Spleen (tissue), 11 donors: ENCODE data around the gene AKTIP. TPM values are rescaled to one million over a fixed set of nuclear protein-coding genes. Genes with fewer than 3 reads are reported as not detected.
A peak's percentile ranks its signal among the peaks of the same experiment; 100 is the strongest.

Experiments
- DNase-seq: peaks from one replicate; pipeline ENCODE4 v3.0.0-alpha.2; 2020
- H3K27ac ChIP-seq, 8 donors: fragments of 200-600 bp; sonication (generic) in 7 of 8; 1 replicate in 4 of 8; 2 replicates in 4 of 8; pipeline versions ENCODE4 v1.5.0 to v1.8.0; 2016 to 2021; ENCODE audit warnings: inconsistent platforms in 4 of 8, mild to moderate bottlenecking in 4 of 8, moderate library complexity in 1 of 8
- H3K27me3 ChIP-seq, 7 donors: fragments of 200-600 bp; sonication (generic) in 6 of 7; replicated peaks in 1 of 7; 1 replicate in 4 of 7; 2 replicates in 3 of 7; pipeline versions ENCODE4 v1.5.0 to v1.8.0; 2016 to 2021; ENCODE audit warnings: inconsistent platforms in 3 of 7, mild to moderate bottlenecking in 1 of 7
- H3K36me3 ChIP-seq, 6 donors: fragments of 200-600 bp; sonication (generic) in 5 of 6; 1 replicate in 4 of 6; 2 replicates in 2 of 6; pipeline versions ENCODE4 v1.5.0 to v1.8.0; 2016 to 2021; ENCODE audit warnings: inconsistent platforms in 2 of 6
- H3K4me1 ChIP-seq, 6 donors: fragments of 200-600 bp; sonication (generic) in 5 of 6; 1 replicate in 3 of 6; 2 replicates in 3 of 6; pipeline versions ENCODE4 v1.5.0 to v1.8.0; 2016 to 2021; ENCODE audit warnings: inconsistent platforms in 3 of 6
- H3K4me3 ChIP-seq, 8 donors: fragments of 200-600 bp; sonication (generic) in 7 of 8; 1 replicate in 4 of 8; 2 replicates in 4 of 8; pipeline versions ENCODE4 v1.5.0 to v1.8.0; 2016 to 2021; ENCODE audit warnings: inconsistent platforms in 4 of 8, mild to moderate bottlenecking in 4 of 8, moderate library complexity in 2 of 8
- H3K9me3 ChIP-seq, 8 donors: fragments of 200-600 bp; sonication (generic) in 7 of 8; 1 replicate in 4 of 8; 2 replicates in 4 of 8; pipeline versions ENCODE4 v1.5.0 to v1.8.0; 2016 to 2021; ENCODE audit warnings: inconsistent platforms in 4 of 8
- POLR2A ChIP-seq, 3 donors: fragments of 450-650 bp; IDR thresholded peaks; one replicate each; pipeline ENCODE4 v1.5.1; 2017; ENCODE audit warnings: antibody characterized with exemption in 3 of 3, mild to moderate bottlenecking in 1 of 3
- POLR2AphosphoS5 ChIP-seq, 3 donors: sonication (generic); formaldehyde crosslinking; IDR thresholded peaks; one replicate each; pipeline ENCODE4 v1.5.1; 2017; ENCODE audit warnings: antibody characterized with exemption in 3 of 3
- WGBS, 5 donors: extraction: QIAGEN DNeasy Blood & Tissue Kit in 3 of 5; methylation state at CpG; one replicate each; pipeline versions ENCODE4 v1.1.5 to v1.1.7; 2013 to 2018; 5-methylcytosine and 5-hydroxymethylcytosine counted together
- intact Hi-C: fragments of 100-400 bp; cut with DNase I; formaldehyde crosslinking; loops from one replicate; pipeline ENCODE4 v1.15.0; 2023; ENCODE audit warnings: low total_unique reads
- polyA plus RNA-seq, 3 donors: library from polyadenylated mRNA; stranded (reverse); fragments of 200-250 nt; gene quantifications; one replicate each; pipeline ENCODE4 v1.2.1, GENCODE V29; 2013
- total RNA-seq, 7 donors: library from RNA; depleted of rRNA in 3 of 7; stranded (reverse); fragments of >200 nt in 3 of 7; fragmentation: NEBNext Ultra II Directional in 4 of 7; extraction: Animal tissue kit (Norgen Biotek cat#: 25700) in 4 of 7; gene quantifications; one replicate each; pipeline versions ENCODE4 v1.1.0 to v1.2.1, GENCODE V29; 2016 to 2021
- TF ChIP-seq, protein P1 (sequence below), 11 experiments: fragments of 200-600 bp in 7 of 11; fragments of 450-650 bp in 4 of 11; sonication (generic) in 4 of 11; IDR thresholded peaks in 8 of 11; conservative IDR thresholded peaks in 3 of 11; 1 replicate in 7 of 11; 2 replicates in 4 of 11; pipeline versions ENCODE4 v1.4.0 to v1.8.0; 2016 to 2021; ENCODE audit warnings: antibody characterized with exemption in 11 of 11, inconsistent platforms in 4 of 11, mild to moderate bottlenecking in 1 of 11
- donor health status: healthy with polysubstance abuse.
- donor health status: DM: no; HTN: no; CAD: no; lungs with moderate emphysema.
- donor health status: DM: no; HTN: no; CAD: no.
- donor health status: Bipolar disorder and iron deficiency.
- donor health status: healthy.
- donor health status: DM: no; HTN: no; CAD: no.
- donor health status: DM: yes; HTN: yes; CAD: no.

Gene AKTIP
- total and polyA plus RNA-seq, 10 donors, result 8.7 to 37.1 (median 24.6) TPM

- no peaks in the 10 kb centered on the region for H3K27me3 ChIP-seq
- H3K36me3 ChIP-seq, result no peaks in the 10 kb centered on the region
- DNase-seq, result peak; percentile 59
- intact Hi-C loops, result no loop called here
- TF ChIP-seq, protein P1, sequence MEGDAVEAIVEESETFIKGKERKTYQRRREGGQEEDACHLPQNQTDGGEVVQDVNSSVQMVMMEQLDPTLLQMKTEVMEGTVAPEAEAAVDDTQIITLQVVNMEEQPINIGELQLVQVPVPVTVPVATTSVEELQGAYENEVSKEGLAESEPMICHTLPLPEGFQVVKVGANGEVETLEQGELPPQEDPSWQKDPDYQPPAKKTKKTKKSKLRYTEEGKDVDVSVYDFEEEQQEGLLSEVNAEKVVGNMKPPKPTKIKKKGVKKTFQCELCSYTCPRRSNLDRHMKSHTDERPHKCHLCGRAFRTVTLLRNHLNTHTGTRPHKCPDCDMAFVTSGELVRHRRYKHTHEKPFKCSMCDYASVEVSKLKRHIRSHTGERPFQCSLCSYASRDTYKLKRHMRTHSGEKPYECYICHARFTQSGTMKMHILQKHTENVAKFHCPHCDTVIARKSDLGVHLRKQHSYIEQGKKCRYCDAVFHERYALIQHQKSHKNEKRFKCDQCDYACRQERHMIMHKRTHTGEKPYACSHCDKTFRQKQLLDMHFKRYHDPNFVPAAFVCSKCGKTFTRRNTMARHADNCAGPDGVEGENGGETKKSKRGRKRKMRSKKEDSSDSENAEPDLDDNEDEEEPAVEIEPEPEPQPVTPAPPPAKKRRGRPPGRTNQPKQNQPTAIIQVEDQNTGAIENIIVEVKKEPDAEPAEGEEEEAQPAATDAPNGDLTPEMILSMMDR (IDR thresholded peaks at IDR 0.05 in 8 of 11, conservative IDR thresholded peaks at IDR 0.05 in 3 of 11), result no peak
- TF ChIP-seq POLR2AphosphoS5 (IDR thresholded peaks at IDR 0.05) (no peak), POLR2A (IDR thresholded peaks at IDR 0.05) (no peak)
- peaks cover 0 to 11% (median 6%) of the 10 kb centered on the region in 8 donors for H3K9me3 ChIP-seq
- H3K4me3 ChIP-seq, result no peak overlapping the region
- H3K27ac ChIP-seq, result no peak overlapping the region
- 71 to 82% (median 75%) methylated on average over 11 to 12 of the region's 12 CpGs for WGBS, 5 donors
- peaks cover 4 to 40% (median 20%) of the 10 kb centered on the region in 6 donors for H3K4me1 ChIP-seq
Observed at GRCh38 chr16:53511403-53512280, 8.6 kb upstream of the AKTIP start.

DNA sequence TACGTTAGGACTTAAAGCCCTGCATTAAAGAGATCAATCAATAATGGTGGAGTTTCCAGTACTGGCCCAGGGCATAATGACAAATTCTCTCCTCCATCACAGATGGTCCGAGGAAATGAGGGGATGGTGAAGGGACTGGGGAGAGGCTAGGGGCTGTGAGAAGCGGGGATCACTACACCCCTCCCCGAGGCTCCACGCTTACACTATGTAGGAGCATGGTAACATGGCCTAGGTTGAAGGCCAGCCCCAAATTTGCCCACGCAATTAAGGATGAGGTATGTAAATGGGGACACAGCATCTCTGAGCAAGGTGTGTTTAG, 8.0 kb upstream of the AKTIP start:
- TF ChIP-seq POLR2AphosphoS5 (IDR thresholded peaks at IDR 0.05), result no peak
- H3K27me3 ChIP-seq, result no peaks in the 10 kb centered on the region
- no peaks in the 10 kb centered on the region for H3K36me3 ChIP-seq
- H3K4me1 ChIP-seq, result peaks cover 2 to 34% (median 17%) of the 10 kb centered on the region in 6 donors
- H3K9me3 ChIP-seq, result peaks cover 0 to 11% (median 6%) of the 10 kb centered on the region in 8 donors
- intact Hi-C loops, result no loop called here
- H3K27ac ChIP-seq, result no peak overlapping the region
- WGBS, 5 donors, result 83 to 90% (median 87%) methylated on average over 6 of the region's 6 CpGs
- DNase-seq, result peak; percentile 66
- no peak overlapping the region for H3K4me3 ChIP-seq

DNA sequence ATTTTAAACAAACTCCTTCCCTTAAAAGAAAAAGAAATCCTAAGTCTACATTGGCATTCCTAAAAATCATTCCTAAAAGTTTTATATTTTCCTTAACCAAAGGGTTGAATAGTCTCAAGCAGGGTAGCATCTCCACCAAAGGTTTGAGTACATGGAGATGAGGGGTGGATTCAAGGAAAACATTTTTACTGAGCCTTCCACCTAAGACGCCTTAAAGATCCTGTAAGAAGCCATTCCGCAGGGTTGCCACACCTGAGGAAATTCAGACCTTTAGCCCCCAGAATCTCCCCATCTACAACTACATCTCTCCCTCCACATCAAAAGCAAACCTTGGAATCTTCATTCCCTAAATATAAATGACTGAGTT, 7.7 kb upstream of the AKTIP start:
- TF ChIP-seq, protein P1 (IDR thresholded peaks at IDR 0.05 in 8 of 11, conservative IDR thresholded peaks at IDR 0.05 in 3 of 11), result peak in 5 of 11 experiments; percentile 9 to 56 (median 42)
- TF ChIP-seq POLR2AphosphoS5 (IDR thresholded peaks at IDR 0.05), result no peak
- peak overlapping the region in 3 of 8 donors; percentile 44 to 68 (median 48) for H3K27ac ChIP-seq
- H3K4me3 ChIP-seq, result peak overlapping the region in 2 of 8 donors; percentile 15 to 48
- intact Hi-C loops, result no loop called here
- peaks cover 0 to 31% (median 13%) of the 10 kb centered on the region in 6 donors for H3K4me1 ChIP-seq
- no peaks in the 10 kb centered on the region for H3K27me3 ChIP-seq
- no peak for DNase-seq
- WGBS, 5 donors, result 47 to 60% (median 55%) methylated on average over 2 of the region's 2 CpGs
- peaks cover 0 to 11% (median 6%) of the 10 kb centered on the region in 8 donors for H3K9me3 ChIP-seq
- H3K36me3 ChIP-seq, result no peaks in the 10 kb centered on the region

GRCh38 chr16:53509906-53510703, 7.1 kb upstream of the AKTIP start:
- H3K36me3 ChIP-seq, result no peaks in the 10 kb centered on the region
- no peaks in the 10 kb centered on the region for H3K27me3 ChIP-seq
- H3K27ac ChIP-seq, result peak overlapping the region in 6 of 8 donors; percentile 20 to 68 (median 46)
- 42 to 46% (median 45%) methylated on average over 29 of the region's 29 CpGs for WGBS, 5 donors
- intact Hi-C loops, result loop anchor here (10.0 kb wide), 1 partner anchor 75 kb away; the partner anchor contains the start of gene RBL2
- H3K4me3 ChIP-seq, result peak overlapping the region in 3 of 8 donors; percentile 15 to 48 (median 16)
- DNase-seq, result peak; percentile 89
- TF ChIP-seq POLR2A (IDR thresholded peaks at IDR 0.05) (no peak), POLR2AphosphoS5 (IDR thresholded peaks at IDR 0.05) (peak in 1 of 3 donors; percentile 41)
- TF ChIP-seq, protein P1 (IDR thresholded peaks at IDR 0.05 in 8 of 11, conservative IDR thresholded peaks at IDR 0.05 in 3 of 11), result peak; percentile 82 to 96 (median 91)
- H3K4me1 ChIP-seq, result peaks cover 0 to 28% (median 12%) of the 10 kb centered on the region in 6 donors
- H3K9me3 ChIP-seq, result peaks cover 0 to 10% (median 6%) of the 10 kb centered on the region in 8 donors
